Sigmoid colon (tissue), 7 donors: ENCODE data around the gene ZPR1. TPM values are rescaled to one million over a fixed set of nuclear protein-coding genes. Genes with fewer than 3 reads are reported as not detected.

Source experiments
- DNase-seq: peaks from one replicate; pipeline ENCODE4 v3.0.0-alpha.2; 2019
- H3K27ac ChIP-seq, 4 donors: fragments of 200-600 bp; sonication (generic); one replicate each; pipeline ENCODE4 v1.5.1; 2016 to 2019; ENCODE audit warnings: mild to moderate bottlenecking in 1 of 4
- H3K27me3 ChIP-seq, 3 donors: fragments of 200-600 bp; sonication (generic); one replicate each; pipeline ENCODE4 v1.5.1; 2019; ENCODE audit warnings: mild to moderate bottlenecking in 1 of 3
- H3K36me3 ChIP-seq, 4 donors: fragments of 200-600 bp; sonication (generic); one replicate each; pipeline ENCODE4 v1.5.1; 2016 to 2019
- H3K4me1 ChIP-seq, 4 donors: fragments of 200-600 bp; sonication (generic); one replicate each; pipeline ENCODE4 v1.5.1; 2017 to 2019
- H3K4me3 ChIP-seq, 4 donors: fragments of 200-600 bp; sonication (generic); one replicate each; pipeline ENCODE4 v1.5.1; 2017 to 2019; ENCODE audit warnings: mild to moderate bottlenecking in 2 of 4, moderate library complexity in 1 of 4
- H3K9me3 ChIP-seq, 4 donors: fragments of 200-600 bp in 3 of 4; sonication (generic) in 3 of 4; one replicate each; pipeline versions ENCODE4 v1.5.1 to v1.6.1; 2013 to 2019
- CTCF ChIP-seq, 4 experiments: fragments of 450-650 bp in 3 of 4; fragments of 200-600 bp in 1 of 4; IDR thresholded peaks; one replicate each; pipeline ENCODE4 v1.5.1; 2016 to 2019; ENCODE audit warnings: antibody characterized with exemption in 4 of 4, mild to moderate bottlenecking in 3 of 4, moderate library complexity in 2 of 4
- EP300 ChIP-seq, 4 donors: sonication (generic); formaldehyde crosslinking; IDR thresholded peaks; one replicate each; pipeline ENCODE4 v1.6.1; 2017; ENCODE audit warnings: antibody characterized with exemption in 4 of 4
- POLR2A ChIP-seq, 2 donors: fragments of 450-650 bp; IDR thresholded peaks; one replicate each; pipeline ENCODE4 v1.6.1; 2016; ENCODE audit warnings: antibody characterized with exemption in 2 of 2, mild to moderate bottlenecking in 2 of 2, moderate library complexity in 2 of 2
- POLR2AphosphoS5 ChIP-seq, 4 donors: sonication (generic); formaldehyde crosslinking; IDR thresholded peaks; one replicate each; pipeline ENCODE4 v1.6.1; 2017; ENCODE audit warnings: antibody characterized with exemption in 4 of 4
- WGBS, 2 donors: extraction: QIAGEN DNeasy Blood & Tissue Kit; methylation state at CpG; one replicate each; pipeline ENCODE4 v1.1.7; 2013; 5-methylcytosine and 5-hydroxymethylcytosine counted together
- intact Hi-C: fragments of 100-400 bp; cut with DNase I; formaldehyde crosslinking; loops from one replicate; pipeline ENCODE4 v1.15.1; 2023
- polyA plus RNA-seq, 3 donors: library from polyadenylated mRNA; stranded (reverse); fragments of 200-250 nt; gene quantifications; one replicate each; pipeline ENCODE4 v1.2.3, GENCODE V29; 2013
- total RNA-seq, 4 donors: library from RNA; depleted of rRNA; stranded (reverse); fragments of >200 nt; gene quantifications; one replicate each; pipeline ENCODE4 v1.1.0, GENCODE V29; 2016
- donor health status: healthy with polysubstance abuse.
- donor health status: Bipolar disorder and iron deficiency.
- donor health status: healthy.

The ZPR1 gene
- total and polyA plus RNA-seq, 7 donors, result 14.7 to 28.6 (median 17.3) TPM

GRCh38 chr11:116724813-116725212 is 63.0 kb downstream of the ZPR1 start:
- no peak overlapping the region for H3K4me3 ChIP-seq
- intact Hi-C loops, result no loop called here
- H3K27ac ChIP-seq, result no peak overlapping the region
- 87 to 89% methylated on average over 6 of the region's 6 CpGs for WGBS, 2 donors
- TF ChIP-seq POLR2AphosphoS5 (IDR thresholded peaks at IDR 0.05), result no peak
- no peak for TF ChIP-seq CTCF (IDR thresholded peaks at IDR 0.05)
- TF ChIP-seq EP300 (IDR thresholded peaks at IDR 0.05), result no peak
- TF ChIP-seq POLR2A (IDR thresholded peaks at IDR 0.05), result no peak
- DNase-seq, result no peak
- H3K27me3 ChIP-seq, result peaks cover 0 to 15% (median 0%) of the 10 kb centered on the region in 3 donors
- no peaks in the 10 kb centered on the region for H3K36me3 ChIP-seq
- no peaks in the 10 kb centered on the region for H3K9me3 ChIP-seq
- no peaks in the 10 kb centered on the region for H3K4me1 ChIP-seq

Other genes starting within 250 kb of the ZPR1 start
- gene BUD13, start 15.0 kb downstream of the ZPR1 start, total RNA-seq, result 10 to 100 TPM; 12.2 to 19.9 (median 18.5) TPM
- 10 to 100 TPM; 13.8 to 16.8 (median 14.1) TPM for gene BUD13, start 15.0 kb downstream of the ZPR1 start, polyA plus RNA-seq
- gene APOA5, start 3.9 kb upstream of the ZPR1 start, total RNA-seq, result not detected
- gene APOA5, start 3.9 kb upstream of the ZPR1 start, polyA plus RNA-seq, result not detected
- gene APOA4, start 35.3 kb upstream of the ZPR1 start, total RNA-seq, result not detected
- 1 to 10 TPM in 2 of 3 donors, under 1 TPM in 1; 0.04 to 5.3 (median 3.0) TPM for gene APOA4, start 35.3 kb upstream of the ZPR1 start, polyA plus RNA-seq
- not detected for gene APOC3, start 41.9 kb upstream of the ZPR1 start, total RNA-seq
- 1 to 10 TPM in 1 of 3 donors, under 1 TPM in 1, not detected in 1; 0.19 to 4.4 TPM for gene APOC3, start 41.9 kb upstream of the ZPR1 start, polyA plus RNA-seq
- gene APOA1, start 49.6 kb upstream of the ZPR1 start, total RNA-seq, result under 1 TPM in 2 of 4 donors, not detected in 2; 0.54 to 0.55 TPM
- 1 to 10 TPM in 2 of 3 donors, under 1 TPM in 1; 0.32 to 3.0 (median 2.8) TPM for gene APOA1, start 49.6 kb upstream of the ZPR1 start, polyA plus RNA-seq